ENCODE data around the gene VAV3. TPM values are rescaled to one million over a fixed set of nuclear protein-coding genes. Genes with fewer than 3 reads are reported as not detected.

VAV3 gene
- total RNA-seq, 1 donor from 2014 or later: 25.8 TPM

GRCh38 chr1:107810291-107810951 is 154.6 kb downstream of the VAV3 start:
- H3K4me3 Mint-ChIP-seq (ENCODE audit: unreplicated experiment): no peak overlapping the region
- H3K36me3 Mint-ChIP-seq (ENCODE audit: unreplicated experiment): no peaks in the 10 kb centered on the region
- no peak overlapping the region for H3K27ac Mint-ChIP-seq (ENCODE audit: unreplicated experiment)
- DNase-seq: no peak
- peaks cover under 1% of the 10 kb centered on the region for H3K4me1 Mint-ChIP-seq (ENCODE audit: low read depth, unreplicated experiment)
- no peaks in the 10 kb centered on the region for H3K27me3 Mint-ChIP-seq (ENCODE audit: unreplicated experiment)
- TF ChIP-seq, protein P1, sequence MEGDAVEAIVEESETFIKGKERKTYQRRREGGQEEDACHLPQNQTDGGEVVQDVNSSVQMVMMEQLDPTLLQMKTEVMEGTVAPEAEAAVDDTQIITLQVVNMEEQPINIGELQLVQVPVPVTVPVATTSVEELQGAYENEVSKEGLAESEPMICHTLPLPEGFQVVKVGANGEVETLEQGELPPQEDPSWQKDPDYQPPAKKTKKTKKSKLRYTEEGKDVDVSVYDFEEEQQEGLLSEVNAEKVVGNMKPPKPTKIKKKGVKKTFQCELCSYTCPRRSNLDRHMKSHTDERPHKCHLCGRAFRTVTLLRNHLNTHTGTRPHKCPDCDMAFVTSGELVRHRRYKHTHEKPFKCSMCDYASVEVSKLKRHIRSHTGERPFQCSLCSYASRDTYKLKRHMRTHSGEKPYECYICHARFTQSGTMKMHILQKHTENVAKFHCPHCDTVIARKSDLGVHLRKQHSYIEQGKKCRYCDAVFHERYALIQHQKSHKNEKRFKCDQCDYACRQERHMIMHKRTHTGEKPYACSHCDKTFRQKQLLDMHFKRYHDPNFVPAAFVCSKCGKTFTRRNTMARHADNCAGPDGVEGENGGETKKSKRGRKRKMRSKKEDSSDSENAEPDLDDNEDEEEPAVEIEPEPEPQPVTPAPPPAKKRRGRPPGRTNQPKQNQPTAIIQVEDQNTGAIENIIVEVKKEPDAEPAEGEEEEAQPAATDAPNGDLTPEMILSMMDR (IDR thresholded peaks at IDR 0.05; ENCODE audit: partially characterized antibody, unreplicated experiment): no peak
- H3K9me3 Mint-ChIP-seq (ENCODE audit: unreplicated experiment): no peaks in the 10 kb centered on the region

DNA sequence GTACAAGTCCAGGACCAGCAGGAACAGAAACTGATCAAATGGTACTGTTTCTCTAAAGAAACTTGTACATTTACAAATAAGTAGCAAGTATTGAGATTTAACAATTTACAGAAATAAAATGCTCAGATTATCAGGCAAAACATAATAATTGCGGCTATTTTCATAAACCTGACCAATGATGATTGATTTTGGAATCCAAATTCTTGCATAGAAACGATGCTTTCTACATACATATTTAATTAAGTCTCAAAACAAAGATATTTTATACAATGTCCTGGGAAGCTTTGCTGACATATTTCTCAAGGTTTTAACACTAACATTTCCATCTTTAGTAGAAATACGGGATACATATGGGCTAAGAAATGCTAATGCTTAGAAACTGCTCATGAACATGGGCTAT is 157.1 kb downstream of the VAV3 start:
- no peak for DNase-seq
- TF ChIP-seq, protein P1 (IDR thresholded peaks at IDR 0.05; ENCODE audit: partially characterized antibody, unreplicated experiment): no peak
- Mint-ChIP-seq H3K27ac (ENCODE audit: unreplicated experiment) (no peak overlapping the region), H3K36me3 (ENCODE audit: unreplicated experiment) (no peaks in the 10 kb centered on the region), H3K9me3 (ENCODE audit: unreplicated experiment) (no peaks in the 10 kb centered on the region), H3K4me1 (ENCODE audit: low read depth, unreplicated experiment) (peaks cover 8% of the 10 kb centered on the region), H3K27me3 (ENCODE audit: unreplicated experiment) (no peaks in the 10 kb centered on the region), H3K4me3 (ENCODE audit: unreplicated experiment) (no peak overlapping the region)

DNA sequence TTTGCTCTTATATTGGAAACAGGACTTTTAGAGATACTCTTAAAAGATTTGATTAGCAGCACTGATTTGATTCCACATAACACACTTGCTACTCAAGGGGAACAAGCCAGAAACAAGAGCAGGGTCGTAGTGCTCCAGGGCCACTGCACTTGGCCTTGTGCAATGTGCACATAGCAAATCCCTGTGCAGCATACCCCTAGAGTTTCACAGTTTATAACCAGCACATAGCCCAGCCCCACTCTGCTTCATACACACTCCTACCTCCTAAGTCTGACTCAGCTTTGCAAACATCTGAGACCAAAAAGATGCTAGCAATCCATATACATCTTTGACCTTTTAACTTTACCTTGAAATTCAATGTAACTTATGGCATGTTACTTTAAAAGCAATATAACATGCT is 157.6 kb downstream of the VAV3 start:
- Mint-ChIP-seq H3K4me1 (ENCODE audit: low read depth, unreplicated experiment) (peaks cover 8% of the 10 kb centered on the region), H3K9me3 (ENCODE audit: unreplicated experiment) (no peaks in the 10 kb centered on the region), H3K27me3 (ENCODE audit: unreplicated experiment) (no peaks in the 10 kb centered on the region), H3K27ac (ENCODE audit: unreplicated experiment) (no peak overlapping the region), H3K4me3 (ENCODE audit: unreplicated experiment) (no peak overlapping the region), H3K36me3 (ENCODE audit: unreplicated experiment) (no peaks in the 10 kb centered on the region)
- TF ChIP-seq, protein P1 (IDR thresholded peaks at IDR 0.05; ENCODE audit: partially characterized antibody, unreplicated experiment): no peak
- DNase-seq: no peak

DNA sequence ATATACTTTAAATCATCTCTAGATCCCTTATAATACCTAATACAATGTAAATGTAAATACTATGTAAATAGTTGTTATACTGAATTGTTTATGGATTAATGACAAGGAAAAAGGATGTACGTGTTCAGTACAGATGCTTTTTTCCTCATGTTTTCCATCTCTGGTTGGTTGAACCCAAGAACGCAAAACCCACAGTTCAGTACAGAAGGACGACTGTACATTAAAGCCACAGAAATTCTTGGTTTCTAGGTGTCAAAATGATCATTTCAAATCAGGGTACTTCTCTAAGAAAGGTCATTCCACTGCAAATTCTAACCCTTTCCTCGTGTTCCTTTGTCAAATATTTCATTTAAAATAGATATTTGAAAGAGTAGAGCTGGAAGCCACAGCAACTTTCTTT is 158.1 kb downstream of the VAV3 start:
- Mint-ChIP-seq H3K27me3 (ENCODE audit: unreplicated experiment) (no peaks in the 10 kb centered on the region), H3K9me3 (ENCODE audit: unreplicated experiment) (no peaks in the 10 kb centered on the region), H3K4me1 (ENCODE audit: low read depth, unreplicated experiment) (peaks cover 8% of the 10 kb centered on the region), H3K4me3 (ENCODE audit: unreplicated experiment) (no peak overlapping the region), H3K27ac (ENCODE audit: unreplicated experiment) (no peak overlapping the region), H3K36me3 (ENCODE audit: unreplicated experiment) (no peaks in the 10 kb centered on the region)
- TF ChIP-seq, protein P1 (IDR thresholded peaks at IDR 0.05; ENCODE audit: partially characterized antibody, unreplicated experiment): no peak
- DNase-seq: no peak

- H3K4me1 Mint-ChIP-seq (ENCODE audit: low read depth, unreplicated experiment): peaks cover 8% of the 10 kb centered on the region
- H3K36me3 Mint-ChIP-seq (ENCODE audit: unreplicated experiment): no peaks in the 10 kb centered on the region
- H3K27me3 Mint-ChIP-seq (ENCODE audit: unreplicated experiment): no peaks in the 10 kb centered on the region
- H3K27ac Mint-ChIP-seq (ENCODE audit: unreplicated experiment): no peak overlapping the region
- H3K4me3 Mint-ChIP-seq (ENCODE audit: unreplicated experiment): no peak overlapping the region
- no peaks in the 10 kb centered on the region for H3K9me3 Mint-ChIP-seq (ENCODE audit: unreplicated experiment)
- TF ChIP-seq, protein P1 (IDR thresholded peaks at IDR 0.05; ENCODE audit: partially characterized antibody, unreplicated experiment): no peak
- DNase-seq: no peak
These were observed 160.2 kb downstream of the VAV3 start for GRCh38 chr1:107804741-107805140.
